A673 (cell line): ENCODE measurements around the gene U2AF1. TPM values are rescaled to one million over a fixed set of nuclear protein-coding genes. Genes with fewer than 3 reads are reported as not detected.
"Not testable (repeated sequence)": the region's sequence is repeated elsewhere in the genome, so short reads cannot be mapped to it uniquely, and the experiment has no call there.

ENCODE experiments used
- BruUV-seq: library from RNA; stranded (reverse); fragments of 400-500 nt; replicated peaks from 2 replicates; lab custom pipeline; 2021; lab: Mats Ljungman, UMichigan
- CTCF ChIA-PET: fragments of 300-600 bp; sonication (Branson Sonifier 250); formaldehyde crosslinking; loops from one replicate; lab custom pipeline; 2022; ENCODE audit warnings: antibody characterized with exemption; lab: Charles Lee
- POLR2A ChIA-PET: fragments of 300-600 bp; sonication (Branson Sonifier 250); formaldehyde crosslinking; loops from one replicate; lab custom pipeline; 2022; ENCODE audit warnings: antibody characterized with exemption; ENCODE audit not compliant: low non-redundant PET; lab: Charles Lee
- DNase-seq: peaks from one replicate; pipeline ENCODE4 v3.0.0-alpha.2; 2015; ENCODE audit warnings: low spot score
- H3K27ac ChIP-seq: fragments of 200-600 bp; sonication (generic); 2 replicates; pipeline ENCODE4 v1.5.1; 2016; ENCODE audit warnings: mixed run types, low read depth, mild to moderate bottlenecking, mixed read lengths, antibody characterized with exemption, low read length; ENCODE audit not compliant: poor library complexity, severe bottlenecking
- H3K27me3 ChIP-seq: fragments of 200-600 bp; sonication (generic); replicated peaks from 2 replicates; pipeline ENCODE4 v1.6.1; 2017; ENCODE audit warnings: mixed run types, low read depth, mild to moderate bottlenecking, mixed read lengths, antibody characterized with exemption, low read length; ENCODE audit not compliant: insufficient read depth, poor library complexity
- H3K36me3 ChIP-seq: fragments of 200-600 bp; sonication (generic); 2 replicates; pipeline ENCODE4 v1.6.1; 2016; ENCODE audit warnings: mixed run types, mild to moderate bottlenecking, mixed read lengths, antibody characterized with exemption, low read length; ENCODE audit not compliant: insufficient read depth, poor library complexity, severe bottlenecking
- H3K4me1 ChIP-seq: fragments of 200-600 bp; sonication (generic); 2 replicates; pipeline ENCODE4 v1.6.1; 2017; ENCODE audit warnings: mixed run types, mild to moderate bottlenecking, mixed read lengths, antibody characterized with exemption, low read length; ENCODE audit not compliant: insufficient read depth, poor library complexity, severe bottlenecking
- H3K4me3 ChIP-seq: fragments of 200-600 bp; sonication (generic); 2 replicates; pipeline ENCODE4 v1.5.1; 2016; ENCODE audit warnings: low read depth, mixed run types, mild to moderate bottlenecking, mixed read lengths, low read length; ENCODE audit not compliant: poor library complexity, severe bottlenecking
- H3K9me3 ChIP-seq: fragments of 200-600 bp; sonication (generic); 2 replicates; pipeline ENCODE4 v1.6.1; 2016; ENCODE audit warnings: mixed run types, low read depth, mild to moderate bottlenecking, mixed read lengths, antibody characterized with exemption, low read length; ENCODE audit not compliant: poor library complexity, severe bottlenecking
- intact Hi-C: fragments of 100-400 bp; cut with micrococcal nuclease; formaldehyde crosslinking; loops from one replicate; pipeline ENCODE4 v1.10.0; 2022; ENCODE audit not compliant: unreplicated experiment
- total RNA-seq: library from RNA; stranded (reverse); gene quantifications from 2 replicates; pipeline ENCODE4 v1.2.3, GENCODE V29; 2021

Gene U2AF1
- total RNA-seq, 1 experiment from 2014 or later = 46.7 TPM

GRCh38 chr21:43102281-43102680 is 5.1 kb downstream of the U2AF1 start:
- POLR2A ChIA-PET, H3K4me1 ChIP-seq, H3K36me3 ChIP-seq, H3K4me3 ChIP-seq, H3K27me3 ChIP-seq, H3K9me3 ChIP-seq, H3K27ac ChIP-seq, DNase-seq, CTCF ChIA-PET, intact Hi-C loops, BruUV-seq: not testable (repeated sequence)

DNA sequence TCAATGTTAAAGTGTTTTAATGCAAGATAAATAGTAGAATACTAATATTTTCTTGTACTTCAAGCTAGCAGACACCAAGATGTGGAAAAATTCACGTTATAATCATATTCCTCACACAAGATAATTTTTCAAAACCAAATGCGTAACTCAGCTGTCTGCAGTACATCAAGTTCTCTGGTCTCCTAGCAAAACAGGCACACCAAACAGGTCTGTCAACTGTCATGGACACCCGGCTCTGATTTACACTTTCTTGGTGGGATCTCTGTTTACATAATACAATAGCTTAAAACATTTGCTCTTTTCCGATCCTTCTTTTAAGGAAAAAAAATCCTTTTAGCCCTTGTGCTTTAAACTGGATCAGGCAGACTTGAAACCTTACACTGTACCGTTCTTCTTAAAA is 5.7 kb downstream of the U2AF1 start:
- CTCF ChIA-PET, H3K4me3 ChIP-seq, H3K27me3 ChIP-seq, intact Hi-C loops, POLR2A ChIA-PET, H3K27ac ChIP-seq, H3K36me3 ChIP-seq, BruUV-seq, H3K4me1 ChIP-seq, DNase-seq, H3K9me3 ChIP-seq: not testable (repeated sequence)

DNA sequence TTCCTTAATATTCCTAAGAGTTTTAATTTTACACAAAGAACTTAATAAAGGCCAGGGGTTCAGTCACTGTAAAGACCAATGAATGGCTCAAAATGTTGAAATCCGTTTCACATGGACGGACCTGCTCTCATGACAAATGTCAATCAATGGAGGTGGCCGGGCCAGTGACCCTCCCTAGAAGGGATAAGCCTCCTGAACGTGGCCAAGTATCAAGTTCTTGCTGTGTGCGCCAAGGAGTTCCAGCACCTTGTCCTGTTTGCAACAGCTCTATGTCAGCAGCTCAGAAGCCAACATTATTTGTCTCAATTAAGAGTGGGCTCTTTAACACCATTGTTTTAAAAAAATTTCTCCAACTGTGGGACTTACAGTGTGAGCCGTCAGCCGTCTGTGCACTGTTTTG is 6.4 kb downstream of the U2AF1 start:
- intact Hi-C loops, H3K4me1 ChIP-seq, H3K36me3 ChIP-seq, CTCF ChIA-PET, H3K9me3 ChIP-seq, H3K4me3 ChIP-seq, BruUV-seq, H3K27ac ChIP-seq, DNase-seq, POLR2A ChIA-PET, H3K27me3 ChIP-seq: not testable (repeated sequence)

DNA sequence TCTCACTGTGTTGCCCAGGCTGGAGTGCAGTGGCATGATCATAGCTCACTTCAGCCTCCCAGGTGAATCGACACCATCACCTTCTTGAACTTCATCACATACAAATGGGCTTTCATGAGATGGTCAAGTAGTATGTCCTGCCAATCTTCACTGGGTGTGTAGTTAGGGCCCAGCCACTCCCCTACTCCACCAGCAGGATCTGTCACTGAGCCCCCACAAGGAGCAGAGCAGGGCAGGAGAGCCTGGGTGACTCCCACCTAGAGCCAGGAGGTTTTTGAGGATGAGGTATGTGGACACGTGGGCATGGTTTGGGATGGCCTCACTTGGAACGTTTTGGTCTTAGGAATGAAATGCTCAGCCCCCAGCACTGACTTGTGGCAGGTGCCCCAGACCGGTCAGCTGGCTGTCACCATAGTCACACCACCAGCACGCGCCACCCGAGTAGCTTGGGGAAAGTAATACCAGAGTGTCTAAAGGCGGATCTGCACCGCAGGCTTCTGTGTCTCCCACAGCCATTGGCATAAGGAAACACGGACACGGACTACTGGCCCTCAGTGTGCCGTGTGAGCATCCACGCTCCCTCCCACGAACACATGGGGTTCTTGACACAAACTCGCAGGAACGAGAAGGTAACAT is 15.3 kb downstream of the U2AF1 start:
- H3K4me3 ChIP-seq, DNase-seq, intact Hi-C loops, CTCF ChIA-PET, H3K36me3 ChIP-seq, POLR2A ChIA-PET, BruUV-seq, H3K4me1 ChIP-seq, H3K27me3 ChIP-seq, H3K9me3 ChIP-seq, H3K27ac ChIP-seq: not testable (repeated sequence)

DNA sequence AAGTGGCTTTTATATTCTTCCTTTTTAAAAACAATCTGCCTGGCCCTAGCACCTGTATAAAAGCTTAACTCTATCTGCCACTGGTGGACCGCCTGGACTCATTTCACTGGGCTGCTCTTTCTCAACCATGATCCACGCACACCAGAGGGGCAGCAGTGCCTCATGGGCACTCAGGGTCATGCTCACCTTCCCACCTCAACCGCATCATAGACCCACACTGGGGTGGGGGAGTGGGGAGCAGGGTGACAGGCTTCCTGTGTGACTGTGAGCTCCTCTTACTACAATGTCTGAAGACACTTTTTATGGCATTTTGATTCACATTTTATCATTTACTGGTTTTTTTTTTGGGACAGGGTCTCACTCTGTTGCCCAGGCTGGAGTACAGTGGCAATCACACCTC is 16.4 kb downstream of the U2AF1 start:
- DNase-seq, POLR2A ChIA-PET, H3K9me3 ChIP-seq, intact Hi-C loops, H3K4me3 ChIP-seq, H3K27ac ChIP-seq, H3K27me3 ChIP-seq, BruUV-seq, CTCF ChIA-PET, H3K36me3 ChIP-seq, H3K4me1 ChIP-seq: not testable (repeated sequence)

DNA sequence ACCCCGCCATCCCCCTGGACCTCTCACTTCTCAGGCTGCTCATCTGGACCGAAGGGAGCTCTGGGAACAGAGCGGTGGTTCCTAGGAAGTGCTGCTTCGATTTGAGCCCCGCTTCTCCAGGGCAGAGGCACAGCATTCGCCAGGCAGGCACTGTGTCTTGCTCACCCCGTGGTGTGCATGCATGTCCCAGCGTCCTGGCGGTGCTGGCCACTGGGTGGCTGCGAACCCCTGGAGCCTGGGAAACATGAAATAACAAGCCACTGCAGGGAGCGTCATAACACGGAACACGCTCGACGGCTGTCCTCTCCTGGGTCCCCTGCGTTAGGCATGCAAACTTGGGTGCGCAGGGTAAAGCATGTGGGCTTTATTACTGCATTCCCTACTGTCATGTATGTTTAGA is 17.9 kb downstream of the U2AF1 start:
- CTCF ChIA-PET, H3K27me3 ChIP-seq, H3K36me3 ChIP-seq, POLR2A ChIA-PET, H3K4me1 ChIP-seq, intact Hi-C loops, H3K9me3 ChIP-seq, DNase-seq, H3K27ac ChIP-seq, H3K4me3 ChIP-seq, BruUV-seq: not testable (repeated sequence)

GRCh38 chr21:43082587-43083300 is 24.6 kb downstream of the U2AF1 start:
- H3K4me1 ChIP-seq, H3K9me3 ChIP-seq, BruUV-seq, intact Hi-C loops, H3K27ac ChIP-seq, H3K27me3 ChIP-seq, CTCF ChIA-PET, DNase-seq, H3K36me3 ChIP-seq, POLR2A ChIA-PET, H3K4me3 ChIP-seq: not testable (repeated sequence)
